ENCODE results near the gene AGBL4. TPM values are rescaled to one million over a fixed set of nuclear protein-coding genes. Genes with fewer than 3 reads are reported as not detected.
"Not testable (repeated sequence)": the region's sequence is repeated elsewhere in the genome, so short reads cannot be mapped to it uniquely, and the experiment has no call there.

The AGBL4 gene
- polyA plus RNA-seq, 3 donors: 1.00 to 1.2 (median 1.0) TPM

GRCh38 chr1:49765034-49765433 is 258.7 kb downstream of the AGBL4 start:
- DNase-seq (ENCODE audit: extremely low read depth in 1 of 11, low read depth in 9 of 11, low spot score in 4 of 11): peak in 1 of 11 donors; percentile 2

- DNase-seq (ENCODE audit: extremely low read depth in 1 of 11, low read depth in 9 of 11, low spot score in 4 of 11): not testable (repeated sequence)
Measured at GRCh38 chr1:49738118-49738517, 285.6 kb downstream of the AGBL4 start.

- DNase-seq (ENCODE audit: extremely low read depth in 1 of 11, low read depth in 9 of 11, low spot score in 4 of 11): no peak
Measured at GRCh38 chr1:49728377-49728776, 295.4 kb downstream of the AGBL4 start.

GRCh38 chr1:49723662-49724061 is 300.1 kb downstream of the AGBL4 start:
- DNase-seq (ENCODE audit: extremely low read depth in 1 of 11, low read depth in 9 of 11, low spot score in 4 of 11): no peak

DNA sequence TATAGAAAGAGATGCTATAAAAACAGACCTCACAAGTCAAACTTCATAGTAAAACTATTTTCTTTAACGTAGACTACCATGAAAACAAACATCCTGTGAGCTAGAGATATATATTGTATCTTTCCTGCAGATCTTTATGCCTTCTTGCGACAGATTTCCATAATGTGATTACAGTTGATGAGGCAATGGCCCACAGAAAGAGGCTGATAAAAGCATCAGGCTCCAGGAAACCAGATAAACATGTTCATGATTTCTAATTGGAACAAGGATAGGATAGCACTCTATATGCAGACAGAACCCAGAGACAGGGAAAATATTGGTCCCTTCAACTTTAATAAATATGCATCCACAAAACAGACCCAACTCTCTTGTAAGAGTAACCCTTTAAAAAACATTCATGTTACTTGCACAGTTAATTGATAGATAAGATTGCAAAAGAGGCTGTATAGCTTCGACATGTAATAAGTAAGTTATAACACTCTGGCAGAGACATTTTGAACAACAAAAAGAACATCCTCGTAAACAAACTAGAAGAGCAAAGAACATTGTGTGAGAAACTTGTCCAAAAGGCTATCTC is 329.4 kb downstream of the AGBL4 start:
- no peak for DNase-seq (ENCODE audit: extremely low read depth in 1 of 11, low read depth in 9 of 11, low spot score in 4 of 11)

- DNase-seq (ENCODE audit: extremely low read depth in 1 of 11, low read depth in 9 of 11, low spot score in 4 of 11): no peak
Measured at GRCh38 chr1:49686107-49686506, 337.6 kb downstream of the AGBL4 start.

GRCh38 chr1:49677706-49678105 is 346.0 kb downstream of the AGBL4 start:
- no peak for DNase-seq (ENCODE audit: extremely low read depth in 1 of 11, low read depth in 9 of 11, low spot score in 4 of 11)

DNA sequence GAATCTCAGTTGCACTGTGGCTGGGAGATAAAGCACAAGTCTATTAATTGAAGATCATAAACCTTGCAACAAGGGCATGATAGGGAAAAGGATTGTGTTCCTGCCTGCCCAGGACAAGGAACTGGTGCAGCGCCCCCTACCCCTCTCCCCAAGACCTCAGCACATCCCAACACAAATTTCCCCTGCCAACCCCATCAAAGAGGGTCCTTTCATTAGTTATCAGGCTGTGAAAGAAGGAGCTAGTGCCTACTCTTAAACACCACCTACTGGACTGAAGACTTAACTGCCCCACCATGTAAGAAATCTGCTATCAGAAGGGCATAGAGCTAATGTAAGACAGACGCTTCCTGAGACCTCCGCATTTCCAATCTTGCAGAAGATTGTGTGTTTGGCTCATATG is 372.6 kb downstream of the AGBL4 start:
- DNase-seq (ENCODE audit: extremely low read depth in 1 of 11, low read depth in 9 of 11, low spot score in 4 of 11): no peak

GRCh38 chr1:49630156-49630555 is 393.6 kb downstream of the AGBL4 start:
- DNase-seq (ENCODE audit: extremely low read depth in 1 of 11, low read depth in 9 of 11, low spot score in 4 of 11): no peak

- no peak for DNase-seq (ENCODE audit: extremely low read depth in 1 of 11, low read depth in 9 of 11, low spot score in 4 of 11)
Measured at GRCh38 chr1:49627781-49628180, 396.0 kb downstream of the AGBL4 start.

- no peak for DNase-seq (ENCODE audit: extremely low read depth in 1 of 11, low read depth in 9 of 11, low spot score in 4 of 11)
Measured at GRCh38 chr1:49626472-49626871, 397.3 kb downstream of the AGBL4 start.

DNA sequence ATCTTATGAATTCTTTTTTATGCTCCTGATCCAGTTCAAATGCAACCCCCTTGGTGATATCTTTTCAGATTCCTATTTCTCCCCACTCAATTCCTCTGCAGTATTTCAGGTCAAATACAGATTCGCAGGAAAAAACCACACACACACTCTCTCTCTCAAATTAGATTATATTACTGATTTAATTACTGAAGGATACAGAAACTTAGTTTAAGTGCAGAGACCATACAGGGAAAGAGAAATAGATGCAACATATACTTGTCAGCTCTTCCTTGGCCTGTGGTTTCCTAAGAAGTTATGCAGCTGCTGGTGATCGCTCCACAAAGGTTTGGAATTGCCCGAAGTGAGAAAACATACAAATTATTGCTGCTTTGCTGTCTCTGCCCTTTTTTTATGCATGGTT is 400.9 kb downstream of the AGBL4 start:
- no peak for DNase-seq (ENCODE audit: extremely low read depth in 1 of 11, low read depth in 9 of 11, low spot score in 4 of 11)

DNA sequence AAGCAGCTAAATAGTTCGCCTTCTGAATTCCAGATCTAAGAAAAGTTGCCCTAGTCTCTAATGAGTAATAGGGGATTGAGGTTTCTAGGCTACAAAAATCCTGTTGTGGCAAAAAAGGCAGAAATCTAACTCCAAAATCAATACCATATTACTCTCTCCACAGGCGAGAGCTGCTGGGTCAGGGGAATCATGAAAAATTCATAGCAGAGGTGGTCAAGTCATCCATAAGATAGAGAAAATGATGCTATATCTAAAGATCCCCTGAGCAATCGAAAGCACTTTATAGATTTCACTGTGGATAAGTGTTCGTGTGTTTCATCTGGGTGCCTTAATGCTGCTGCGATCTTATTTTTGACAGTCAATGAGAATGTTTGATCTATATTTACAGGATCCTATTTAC is 417.7 kb downstream of the AGBL4 start:
- no peak for DNase-seq (ENCODE audit: extremely low read depth in 1 of 11, low read depth in 9 of 11, low spot score in 4 of 11)

DNA sequence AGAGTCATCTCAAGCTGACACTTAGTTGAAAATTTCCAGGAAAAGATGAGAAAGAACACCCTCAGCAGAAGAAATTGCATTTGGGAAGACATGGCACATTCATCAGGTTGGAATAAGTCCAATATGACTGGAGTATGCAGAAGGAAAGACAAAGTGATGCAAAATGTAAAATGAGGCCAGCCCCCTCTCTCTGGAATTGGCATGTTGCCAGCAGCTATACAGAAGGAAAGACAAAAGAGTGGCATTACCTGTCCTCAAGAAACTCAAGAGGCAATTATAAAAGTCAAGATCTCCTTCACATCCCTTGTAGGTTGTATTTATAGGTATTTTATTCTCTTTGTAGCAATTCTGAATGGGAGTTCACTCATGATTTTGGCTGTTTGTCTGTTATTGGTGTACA is 426.3 kb downstream of the AGBL4 start:
- DNase-seq (ENCODE audit: extremely low read depth in 1 of 11, low read depth in 9 of 11, low spot score in 4 of 11): no peak

- no peak for DNase-seq (ENCODE audit: extremely low read depth in 1 of 11, low read depth in 9 of 11, low spot score in 4 of 11)
Measured at GRCh38 chr1:49576327-49576901, 447.3 kb downstream of the AGBL4 start.

- DNase-seq (ENCODE audit: extremely low read depth in 1 of 11, low read depth in 9 of 11, low spot score in 4 of 11): no peak
Measured at GRCh38 chr1:49556676-49557234, 467.0 kb downstream of the AGBL4 start.

- no peak for DNase-seq (ENCODE audit: extremely low read depth in 1 of 11, low read depth in 9 of 11, low spot score in 4 of 11)
Measured at GRCh38 chr1:49552101-49552500, 471.7 kb downstream of the AGBL4 start.

- no peak for DNase-seq (ENCODE audit: extremely low read depth in 1 of 11, low read depth in 9 of 11, low spot score in 4 of 11)
Measured at GRCh38 chr1:49544615-49545014, 479.1 kb downstream of the AGBL4 start.

DNA sequence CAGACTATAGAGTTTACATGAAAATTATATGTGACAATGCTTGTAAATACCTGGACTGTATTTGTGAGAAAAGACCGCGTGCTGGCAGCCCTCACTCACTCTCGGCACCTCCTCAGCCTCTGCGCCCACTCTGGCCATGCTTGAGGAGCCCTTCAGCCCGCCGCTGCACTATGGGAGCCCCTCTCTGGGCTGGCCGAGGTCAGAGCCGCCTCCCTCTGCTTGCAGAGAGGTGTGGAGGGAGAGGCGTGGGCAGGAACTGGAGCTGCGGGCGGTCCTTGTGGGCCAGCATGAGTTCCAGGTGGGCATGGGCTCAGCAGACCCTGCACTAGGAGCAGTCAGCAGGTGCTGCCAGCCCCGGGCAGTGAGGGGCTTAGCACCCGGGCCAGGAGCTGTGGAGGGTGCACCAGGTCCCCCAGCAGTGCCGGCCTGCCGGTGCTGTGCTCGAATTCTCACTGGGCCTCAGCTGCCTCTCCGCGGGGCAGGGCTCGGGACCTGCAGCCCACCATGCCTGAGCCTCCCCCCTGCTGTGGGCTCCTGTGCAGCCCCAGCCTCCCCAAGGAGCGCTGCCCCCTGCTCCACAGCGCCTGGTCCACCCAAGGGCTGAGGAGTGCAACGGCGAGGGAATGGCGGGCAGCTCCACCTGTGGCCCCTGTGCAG is 482.5 kb downstream of the AGBL4 start:
- no peak for DNase-seq (ENCODE audit: extremely low read depth in 1 of 11, low read depth in 9 of 11, low spot score in 4 of 11)

DNA sequence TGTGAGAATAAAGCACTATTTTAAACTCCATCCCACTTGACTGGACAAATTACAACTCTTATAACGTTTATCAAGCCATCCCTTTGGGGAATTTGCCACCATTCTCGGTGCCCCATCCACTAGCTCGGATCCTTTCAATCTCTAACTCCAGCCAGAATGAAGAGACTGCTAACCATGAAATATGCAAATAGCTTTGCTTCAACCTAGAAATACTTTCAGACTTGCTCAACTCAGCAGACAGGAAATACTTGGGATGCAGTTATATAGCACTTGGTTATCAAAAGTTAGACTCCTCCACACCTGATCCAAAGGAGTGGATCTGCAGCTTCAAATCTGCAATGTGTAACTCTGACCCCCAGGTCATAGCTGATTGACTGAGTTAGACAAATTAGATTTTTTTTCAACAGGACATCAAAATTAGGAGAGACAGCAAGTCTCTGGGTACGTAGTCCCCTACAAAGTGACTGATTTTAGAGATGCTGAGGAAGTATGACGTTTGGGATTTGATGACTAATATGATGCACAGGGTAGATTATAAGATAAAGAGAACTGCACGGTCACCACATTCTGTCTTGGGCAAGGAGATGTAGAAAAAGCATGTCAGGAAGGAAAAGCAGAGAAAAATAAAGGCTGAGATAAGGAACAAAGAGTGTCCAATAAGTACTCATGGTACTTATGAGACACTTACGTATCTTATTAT is 496.0 kb downstream of the AGBL4 start:
- DNase-seq (ENCODE audit: extremely low read depth in 1 of 11, low read depth in 9 of 11, low spot score in 4 of 11): no peak
